ENCODE data around the gene DLEC1. TPM values are rescaled to one million over a fixed set of nuclear protein-coding genes. Genes with fewer than 3 reads are reported as not detected.

The DLEC1 gene
- total RNA-seq, 2 donors from 2014 or later, result 0.14 to 0.35 TPM

DNA sequence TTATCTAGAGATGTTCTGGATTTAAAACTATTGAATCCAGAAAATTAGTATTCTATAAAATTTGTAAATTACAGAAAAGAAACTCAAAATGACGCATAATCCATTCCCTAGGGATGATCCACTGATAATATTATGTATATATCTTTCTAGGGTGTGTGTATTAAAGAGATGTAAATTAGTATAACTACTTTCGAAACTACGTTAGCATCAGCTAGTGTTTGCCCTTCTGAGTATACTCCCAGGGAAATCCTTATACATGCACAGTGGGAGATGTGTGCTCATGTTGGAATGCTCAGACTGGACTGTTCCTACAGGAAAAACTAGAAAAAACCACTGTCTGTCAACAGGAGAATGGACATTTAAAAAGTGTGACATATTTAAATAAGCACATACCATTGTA is 61.5 kb downstream of the DLEC1 start:
- H3K27ac ChIP-seq, result no peak overlapping the region

DNA sequence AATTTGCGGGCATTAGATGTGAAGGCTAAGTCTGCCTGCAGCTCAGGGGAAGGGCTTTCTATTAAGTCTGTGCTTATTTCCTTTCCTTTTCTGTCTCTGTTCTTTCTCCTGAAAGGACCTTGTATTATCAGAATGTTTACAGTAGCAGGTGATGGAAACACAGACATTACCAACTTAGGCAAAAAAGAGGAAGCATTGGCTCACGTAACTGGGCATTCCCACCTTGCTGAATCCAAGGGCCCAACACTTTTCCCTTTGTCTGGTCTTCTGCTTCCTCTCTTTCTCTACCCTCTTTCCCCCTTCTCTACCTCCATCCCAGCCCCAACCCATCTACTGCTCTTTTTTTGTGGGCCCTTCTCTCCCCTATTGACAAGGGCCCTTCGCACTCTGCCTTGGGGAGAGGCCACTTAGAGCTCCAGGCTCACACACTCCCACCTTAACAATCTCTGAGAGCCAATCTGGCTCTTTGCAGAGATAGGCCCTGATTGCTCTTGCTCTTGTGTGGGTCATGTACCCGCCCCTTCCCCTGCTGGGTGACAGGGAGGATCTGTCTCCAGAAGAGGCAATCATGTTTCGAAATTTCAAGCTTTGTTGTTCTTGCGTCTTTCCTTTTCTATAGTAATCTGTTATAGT is 62.9 kb downstream of the DLEC1 start:
- Histone ChIP-seq H3K36me3 (no peaks in the 10 kb centered on the region), H3K27ac (no peak overlapping the region), H3K4me3 (no peak overlapping the region), H3K9me3 (peaks cover 6% of the 10 kb centered on the region), H3K4me1 (ENCODE audit: control insufficient read depth in 1 of 2, low read depth in 2 of 2) (no peaks in the 10 kb centered on the region), H3K27me3 (replicated peaks; ENCODE audit: insufficient read depth) (no peaks in the 10 kb centered on the region)
- ATAC-seq (ENCODE audit: insufficient number of reproducible peaks, low FRiP score, low read depth) (no peak), DNase-seq (ENCODE audit: low spot score) (no peak)
- TF ChIP-seq, protein P1, sequence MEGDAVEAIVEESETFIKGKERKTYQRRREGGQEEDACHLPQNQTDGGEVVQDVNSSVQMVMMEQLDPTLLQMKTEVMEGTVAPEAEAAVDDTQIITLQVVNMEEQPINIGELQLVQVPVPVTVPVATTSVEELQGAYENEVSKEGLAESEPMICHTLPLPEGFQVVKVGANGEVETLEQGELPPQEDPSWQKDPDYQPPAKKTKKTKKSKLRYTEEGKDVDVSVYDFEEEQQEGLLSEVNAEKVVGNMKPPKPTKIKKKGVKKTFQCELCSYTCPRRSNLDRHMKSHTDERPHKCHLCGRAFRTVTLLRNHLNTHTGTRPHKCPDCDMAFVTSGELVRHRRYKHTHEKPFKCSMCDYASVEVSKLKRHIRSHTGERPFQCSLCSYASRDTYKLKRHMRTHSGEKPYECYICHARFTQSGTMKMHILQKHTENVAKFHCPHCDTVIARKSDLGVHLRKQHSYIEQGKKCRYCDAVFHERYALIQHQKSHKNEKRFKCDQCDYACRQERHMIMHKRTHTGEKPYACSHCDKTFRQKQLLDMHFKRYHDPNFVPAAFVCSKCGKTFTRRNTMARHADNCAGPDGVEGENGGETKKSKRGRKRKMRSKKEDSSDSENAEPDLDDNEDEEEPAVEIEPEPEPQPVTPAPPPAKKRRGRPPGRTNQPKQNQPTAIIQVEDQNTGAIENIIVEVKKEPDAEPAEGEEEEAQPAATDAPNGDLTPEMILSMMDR (IDR thresholded peaks at IDR 0.05), result no peak

More for the DNA sequence above, 61.5 kb downstream of the DLEC1 start:
- peaks cover 2% of the 10 kb centered on the region for H3K9me3 ChIP-seq
- TF ChIP-seq, protein P1 (IDR thresholded peaks at IDR 0.05), result no peak
- ATAC-seq (ENCODE audit: insufficient number of reproducible peaks, low FRiP score, low read depth) (no peak), DNase-seq (ENCODE audit: low spot score) (no peak)
- H3K4me3 ChIP-seq, result no peak overlapping the region
- H3K27me3 ChIP-seq (replicated peaks; ENCODE audit: insufficient read depth), result no peaks in the 10 kb centered on the region
- H3K36me3 ChIP-seq, result no peaks in the 10 kb centered on the region
- no peaks in the 10 kb centered on the region for H3K4me1 ChIP-seq (ENCODE audit: control insufficient read depth in 1 of 2, low read depth in 2 of 2)

DNA sequence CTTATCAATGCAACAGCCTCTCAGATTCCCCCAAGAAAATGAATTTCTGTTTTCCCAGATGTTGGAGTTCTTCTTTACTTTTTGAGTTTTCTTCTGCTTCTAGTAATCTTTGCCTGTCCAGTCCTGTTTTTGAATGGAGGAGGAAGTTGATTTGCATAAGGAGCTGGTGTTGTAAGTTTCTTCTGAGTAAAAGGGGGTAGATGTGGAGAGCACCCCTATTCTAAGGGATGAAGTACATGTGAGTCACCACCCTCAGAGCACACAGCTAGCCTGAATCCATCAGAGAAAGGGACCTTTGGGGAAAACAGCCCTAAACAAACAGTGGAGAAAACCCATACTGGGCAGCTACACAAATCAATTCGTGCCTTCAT is 63.4 kb downstream of the DLEC1 start:
- no peak for ATAC-seq (ENCODE audit: insufficient number of reproducible peaks, low FRiP score, low read depth)

GRCh38 chr3:38105525-38105924 is 66.5 kb downstream of the DLEC1 start:
- H3K27ac ChIP-seq, result no peak overlapping the region
- H3K4me1 ChIP-seq (ENCODE audit: control insufficient read depth in 1 of 2, low read depth in 2 of 2), result no peaks in the 10 kb centered on the region
- peaks cover 6% of the 10 kb centered on the region for H3K9me3 ChIP-seq
- H3K4me3 ChIP-seq, result no peak overlapping the region
- ATAC-seq (ENCODE audit: insufficient number of reproducible peaks, low FRiP score, low read depth) (no peak), DNase-seq (ENCODE audit: low spot score) (no peak)
- no peaks in the 10 kb centered on the region for H3K36me3 ChIP-seq
- TF ChIP-seq, protein P1 (IDR thresholded peaks at IDR 0.05), result no peak
- H3K27me3 ChIP-seq (replicated peaks; ENCODE audit: insufficient read depth), result no peaks in the 10 kb centered on the region

More for the DNA sequence above, 63.4 kb downstream of the DLEC1 start:
- TF ChIP-seq, protein P1 (IDR thresholded peaks at IDR 0.05), result no peak
- no peaks in the 10 kb centered on the region for H3K27me3 ChIP-seq (replicated peaks; ENCODE audit: insufficient read depth)
- H3K4me3 ChIP-seq, result no peak overlapping the region
- H3K9me3 ChIP-seq, result peaks cover 6% of the 10 kb centered on the region
- H3K27ac ChIP-seq, result no peak overlapping the region
- DNase-seq (ENCODE audit: low spot score), result no peak
- H3K36me3 ChIP-seq, result no peaks in the 10 kb centered on the region
- H3K4me1 ChIP-seq (ENCODE audit: control insufficient read depth in 1 of 2, low read depth in 2 of 2), result no peaks in the 10 kb centered on the region

DNA sequence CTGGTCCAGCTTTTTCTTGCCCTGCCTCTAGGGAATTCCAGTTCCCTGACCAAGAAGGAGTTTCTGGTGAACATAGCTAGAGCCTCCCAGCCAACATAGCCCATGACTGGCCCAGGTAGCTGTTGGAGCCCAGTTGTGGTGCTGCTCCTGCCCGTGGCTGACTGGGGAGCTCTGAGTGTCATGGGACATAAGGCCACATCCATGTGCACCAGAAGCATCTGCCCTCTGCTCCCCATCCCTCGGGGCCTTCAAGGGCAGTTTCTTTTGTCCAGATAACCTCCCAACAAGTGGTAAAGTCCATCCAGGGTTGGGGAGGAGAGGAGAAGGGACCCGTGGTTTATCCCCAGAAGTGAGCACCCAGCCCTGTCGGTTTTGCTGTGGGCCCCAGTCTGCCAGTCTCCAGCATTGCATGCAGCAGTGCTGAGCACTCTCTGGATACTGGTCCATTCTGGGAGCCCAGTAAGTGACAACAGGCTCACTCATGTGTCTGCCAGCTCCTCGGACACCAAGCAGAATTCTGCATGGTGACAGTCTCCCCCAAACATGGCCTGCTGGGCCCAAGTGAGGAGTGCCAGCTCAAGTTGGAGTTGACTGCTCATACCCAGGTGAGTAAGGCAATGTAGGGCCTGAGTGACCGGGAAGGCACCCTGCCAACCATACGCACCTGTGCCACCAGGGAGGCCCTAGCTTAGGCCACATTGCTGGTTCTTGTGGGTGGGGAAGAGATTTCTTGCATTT is 69.1 kb downstream of the DLEC1 start:
- no peak overlapping the region for H3K4me3 ChIP-seq
- TF ChIP-seq, protein P1 (IDR thresholded peaks at IDR 0.05), result no peak
- H3K27me3 ChIP-seq (replicated peaks; ENCODE audit: insufficient read depth), result no peaks in the 10 kb centered on the region
- H3K9me3 ChIP-seq, result peaks cover 6% of the 10 kb centered on the region
- H3K4me1 ChIP-seq (ENCODE audit: control insufficient read depth in 1 of 2, low read depth in 2 of 2), result no peaks in the 10 kb centered on the region
- ATAC-seq (ENCODE audit: insufficient number of reproducible peaks, low FRiP score, low read depth), result no peak
- no peak overlapping the region for H3K27ac ChIP-seq
- no peaks in the 10 kb centered on the region for H3K36me3 ChIP-seq
- no peak for DNase-seq (ENCODE audit: low spot score)

Data from thoracic aorta (tissue), 2 donors.